GM12873 (cell line): ENCODE measurements around the gene STK38.

Source experiments
- TF ChIP-seq, protein P1 (sequence below): IDR thresholded peaks from 2 replicates; pipeline ENCODE4 v1.5.1; 2012; ENCODE audit warnings: low read depth, mild to moderate bottlenecking, moderate library complexity, low read length, control low read depth; ENCODE audit not compliant: insufficient read depth; ENCODE audit errors: missing control alignments

The STK38 gene

DNA sequence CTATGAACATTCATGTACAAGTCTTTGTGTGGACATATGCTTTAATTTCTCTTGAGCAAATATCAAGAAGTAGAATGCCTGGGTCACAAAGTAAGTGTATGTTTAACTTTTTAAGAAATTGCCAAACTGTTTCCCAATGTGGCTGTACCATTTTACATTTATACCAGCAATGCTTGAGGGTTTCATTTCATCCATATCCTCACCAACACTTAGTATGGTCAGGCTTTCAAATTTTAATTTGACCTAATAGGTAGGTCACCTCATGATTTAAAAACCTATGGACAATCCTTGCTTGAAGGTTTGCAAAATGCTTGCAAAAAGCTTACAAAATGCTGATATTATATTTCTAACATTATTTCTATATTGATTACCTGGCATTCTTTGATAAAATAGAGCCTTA, 27.4 kb upstream of the STK38 start:
- TF ChIP-seq, protein P1, sequence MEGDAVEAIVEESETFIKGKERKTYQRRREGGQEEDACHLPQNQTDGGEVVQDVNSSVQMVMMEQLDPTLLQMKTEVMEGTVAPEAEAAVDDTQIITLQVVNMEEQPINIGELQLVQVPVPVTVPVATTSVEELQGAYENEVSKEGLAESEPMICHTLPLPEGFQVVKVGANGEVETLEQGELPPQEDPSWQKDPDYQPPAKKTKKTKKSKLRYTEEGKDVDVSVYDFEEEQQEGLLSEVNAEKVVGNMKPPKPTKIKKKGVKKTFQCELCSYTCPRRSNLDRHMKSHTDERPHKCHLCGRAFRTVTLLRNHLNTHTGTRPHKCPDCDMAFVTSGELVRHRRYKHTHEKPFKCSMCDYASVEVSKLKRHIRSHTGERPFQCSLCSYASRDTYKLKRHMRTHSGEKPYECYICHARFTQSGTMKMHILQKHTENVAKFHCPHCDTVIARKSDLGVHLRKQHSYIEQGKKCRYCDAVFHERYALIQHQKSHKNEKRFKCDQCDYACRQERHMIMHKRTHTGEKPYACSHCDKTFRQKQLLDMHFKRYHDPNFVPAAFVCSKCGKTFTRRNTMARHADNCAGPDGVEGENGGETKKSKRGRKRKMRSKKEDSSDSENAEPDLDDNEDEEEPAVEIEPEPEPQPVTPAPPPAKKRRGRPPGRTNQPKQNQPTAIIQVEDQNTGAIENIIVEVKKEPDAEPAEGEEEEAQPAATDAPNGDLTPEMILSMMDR: no peak

- TF ChIP-seq, protein P1: no peak
These were observed 24.1 kb upstream of the STK38 start for GRCh38 chr6:36571122-36572043.

DNA sequence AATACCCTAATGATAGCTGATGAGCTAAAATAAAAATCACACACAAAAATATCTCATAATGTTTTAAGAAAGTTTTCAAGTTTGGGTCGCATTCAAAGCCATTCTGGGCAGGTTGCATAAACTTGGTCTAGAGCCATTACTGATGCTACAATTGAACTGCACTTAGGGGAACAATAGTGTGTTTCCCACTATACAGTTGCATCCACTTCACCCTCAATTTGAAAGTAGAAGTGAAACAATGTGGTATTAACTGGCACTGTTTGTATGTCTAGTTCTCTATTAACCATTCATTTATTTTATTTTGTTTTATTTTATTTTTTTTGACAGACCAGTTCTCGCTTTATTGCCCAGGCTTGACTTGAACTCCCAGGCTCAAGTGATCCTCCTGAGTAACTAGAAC, 23.0 kb upstream of the STK38 start:
- TF ChIP-seq, protein P1: no peak

DNA sequence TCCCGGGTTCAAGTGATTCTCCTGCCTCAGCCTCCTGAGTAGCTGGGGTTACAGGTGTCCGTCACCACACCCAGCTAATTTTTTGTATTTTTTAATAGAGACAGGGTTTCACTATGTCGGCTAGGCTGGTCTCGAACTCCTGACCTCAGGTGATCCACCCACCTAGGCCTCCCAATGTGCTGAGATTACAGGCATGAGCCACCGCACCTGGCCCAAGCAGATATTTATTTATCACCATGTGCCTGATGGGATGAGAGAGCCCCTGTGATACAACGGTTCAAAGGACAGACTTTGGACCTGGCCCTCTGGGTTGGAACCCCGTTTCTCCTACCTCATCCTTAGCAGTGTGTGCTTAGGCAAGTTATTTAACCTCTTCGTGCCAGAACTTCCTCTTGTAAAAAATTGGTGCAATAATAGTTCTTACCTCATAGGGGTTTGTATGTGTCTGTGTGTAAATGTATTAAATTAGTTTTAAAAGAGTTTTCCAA, 19.2 kb upstream of the STK38 start:
- TF ChIP-seq, protein P1: no peak

DNA sequence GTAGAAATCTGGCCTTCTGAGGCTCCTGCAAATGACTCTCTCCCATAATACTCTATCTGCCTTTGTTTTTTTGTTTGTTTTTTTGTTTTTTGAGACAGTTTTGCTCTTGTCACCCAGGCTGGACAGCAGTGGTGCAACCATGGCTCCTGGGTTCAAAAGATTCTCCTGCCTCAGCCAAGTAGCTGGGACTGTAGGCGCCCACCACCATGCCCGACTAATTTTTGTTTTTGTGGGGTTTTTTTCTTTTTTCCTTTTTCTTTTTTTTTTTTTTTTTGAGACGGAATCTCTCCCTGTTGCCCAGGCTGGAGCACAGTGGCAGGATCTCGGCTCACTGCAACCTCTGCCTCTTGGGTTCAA, 16.6 kb upstream of the STK38 start:
- TF ChIP-seq, protein P1: no peak

DNA sequence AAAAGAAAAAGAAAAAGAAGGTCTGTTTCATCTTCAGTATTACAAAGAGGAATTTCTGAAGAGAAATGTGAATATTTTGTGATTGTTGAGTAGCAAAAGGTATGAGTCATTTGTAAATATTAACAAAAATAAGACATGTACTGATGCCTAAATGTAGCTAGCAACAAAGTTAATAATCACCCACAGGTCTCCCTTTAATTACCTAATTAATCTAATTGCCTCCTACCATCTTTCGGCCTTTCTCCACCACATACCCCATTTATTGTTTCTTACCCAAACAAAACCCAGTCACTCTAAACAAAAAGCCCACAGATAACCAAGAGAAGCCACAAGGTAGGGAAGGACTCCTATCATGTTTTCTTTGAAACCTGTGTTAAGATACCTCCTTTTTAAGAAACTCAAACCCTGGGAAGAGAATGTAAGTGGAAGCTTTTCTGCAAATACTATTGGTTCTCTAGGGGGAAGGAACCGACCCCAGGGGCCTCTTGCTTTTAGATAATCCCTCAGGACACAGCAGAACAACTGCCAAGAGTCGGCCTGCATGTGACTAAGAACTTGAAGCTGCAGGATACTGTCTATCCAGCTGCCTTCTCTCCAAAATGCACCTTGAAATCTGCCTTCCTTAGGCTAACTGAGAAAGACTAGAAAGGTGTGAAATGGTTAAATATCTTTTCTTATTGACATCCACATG, 16.1 kb upstream of the STK38 start:
- TF ChIP-seq, protein P1: no peak

GRCh38 chr6:36560822-36561221, 13.5 kb upstream of the STK38 start:
- TF ChIP-seq, protein P1: no peak
